NCI-H2227 (cell line): ENCODE measurements around the gene FHAD1.
"Not testable (repeated sequence)": the region's sequence is repeated elsewhere in the genome, so short reads cannot be mapped to it uniquely, and the experiment has no call there.

Experiments used
- DNase-seq: peaks from one replicate; lab custom pipeline; 2025; ENCODE audit not compliant: unreplicated experiment; lab: John Stamatoyannopoulos, UW

The FHAD1 gene

GRCh38 chr1:15303935-15304334, 56.9 kb downstream of the FHAD1 start:
- DNase-seq, result no peak

DNA sequence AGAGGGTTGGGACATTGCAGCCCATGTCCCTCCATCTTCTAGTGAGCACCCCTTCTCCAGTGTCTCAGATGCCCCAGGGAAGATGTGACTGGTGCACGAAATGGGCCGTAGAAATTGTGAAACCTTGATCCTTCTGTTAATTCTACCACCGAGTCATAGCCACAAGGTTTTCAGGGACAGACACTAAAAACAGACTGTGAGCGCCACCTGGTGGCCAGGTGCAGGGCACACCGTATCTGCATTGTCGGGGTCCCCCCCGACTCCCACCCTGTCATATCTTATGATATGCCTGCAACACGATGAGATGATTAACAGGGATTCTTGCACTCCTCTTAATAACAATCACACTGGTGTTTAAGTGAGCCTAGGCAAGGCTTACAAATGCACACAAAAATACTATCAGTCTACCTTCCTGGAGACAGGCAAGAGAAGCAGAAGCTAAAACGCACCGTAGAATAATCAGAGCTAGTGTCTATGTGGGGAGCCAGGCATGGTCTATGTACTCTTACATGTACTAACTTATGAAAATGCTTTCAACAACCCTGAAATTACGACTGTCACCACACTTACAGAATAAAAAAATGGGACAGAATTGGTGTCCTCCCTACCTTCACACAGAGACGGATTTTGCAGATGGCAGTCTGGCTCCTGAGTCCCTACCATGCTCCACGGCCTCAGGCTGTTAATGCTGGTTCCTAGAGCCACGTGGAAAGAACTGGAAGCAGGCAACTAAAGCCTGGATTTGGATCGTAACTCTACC, 57.9 kb downstream of the FHAD1 start:
- peak; percentile 72 for DNase-seq

- DNase-seq, result no peak
Observed at GRCh38 chr1:15305468-15305770, 58.4 kb downstream of the FHAD1 start.

DNA sequence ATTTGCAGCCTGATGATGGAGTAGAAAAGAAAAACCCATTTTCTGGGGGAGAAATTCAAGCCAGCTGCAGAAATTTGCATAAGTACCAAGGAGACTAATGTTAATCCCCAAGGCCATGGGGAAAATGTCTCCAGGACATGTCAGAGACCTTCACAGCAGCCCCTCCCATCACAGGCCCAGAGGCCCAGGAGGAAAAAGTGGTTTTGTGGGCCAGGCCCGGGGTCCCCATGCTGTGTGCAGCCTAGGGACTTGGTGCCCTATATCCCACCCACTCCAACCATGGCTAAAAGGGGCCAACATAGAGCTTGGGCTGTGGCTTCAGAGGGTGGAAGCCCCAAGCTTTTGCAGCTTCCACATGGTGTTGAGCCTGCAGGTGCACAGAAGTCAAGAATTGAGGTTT, 59.3 kb downstream of the FHAD1 start:
- not testable (repeated sequence) for DNase-seq

GRCh38 chr1:15308135-15308534, 61.1 kb downstream of the FHAD1 start:
- DNase-seq, result no peak

DNA sequence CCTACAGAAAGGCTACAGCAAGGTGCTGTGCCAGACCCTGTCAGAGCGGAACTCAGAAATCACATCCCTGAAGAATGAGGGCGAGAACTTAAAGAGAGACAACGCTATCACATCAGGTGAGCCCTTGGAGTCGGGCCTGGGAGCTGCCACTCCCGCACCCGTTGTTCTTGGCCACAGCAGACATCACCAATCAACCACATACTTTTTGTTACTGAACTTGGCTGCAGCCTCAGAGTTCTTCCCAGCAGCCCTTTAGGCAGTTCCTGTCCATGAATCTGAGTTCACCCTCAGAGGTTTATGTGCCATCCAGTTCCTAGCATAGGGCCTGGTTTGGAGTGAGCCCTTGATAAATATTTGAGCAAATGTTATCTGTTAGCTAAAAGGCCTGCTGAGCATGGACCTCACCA, 61.6 kb downstream of the FHAD1 start:
- no peak for DNase-seq

GRCh38 chr1:15309687-15310086, 62.7 kb downstream of the FHAD1 start:
- DNase-seq, result no peak

- no peak for DNase-seq
Observed at GRCh38 chr1:15310544-15310943, 63.5 kb downstream of the FHAD1 start.

GRCh38 chr1:15311122-15311822, 64.2 kb downstream of the FHAD1 start:
- no peak for DNase-seq

DNA sequence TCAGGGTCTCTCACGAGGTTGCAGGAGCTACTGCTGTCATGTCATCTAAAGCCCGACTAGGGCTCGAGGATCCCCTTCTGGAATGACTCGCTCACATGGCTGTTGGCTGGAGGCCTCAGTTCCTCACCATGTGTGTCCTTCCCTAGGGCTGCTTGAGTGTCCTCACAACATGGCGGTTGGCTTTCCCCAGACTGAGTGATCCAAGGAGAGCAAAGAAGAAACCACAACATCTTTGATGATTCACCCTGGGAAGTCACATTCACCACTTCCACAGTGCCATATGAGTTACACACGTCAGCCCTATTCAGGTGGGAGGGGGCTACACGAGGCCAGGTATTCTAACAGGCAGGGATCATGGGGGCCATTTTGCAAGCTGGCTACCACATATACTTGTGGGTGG, 64.9 kb downstream of the FHAD1 start:
- no peak for DNase-seq

- no peak for DNase-seq
Observed at GRCh38 chr1:15312626-15313411, 65.8 kb downstream of the FHAD1 start.

DNA sequence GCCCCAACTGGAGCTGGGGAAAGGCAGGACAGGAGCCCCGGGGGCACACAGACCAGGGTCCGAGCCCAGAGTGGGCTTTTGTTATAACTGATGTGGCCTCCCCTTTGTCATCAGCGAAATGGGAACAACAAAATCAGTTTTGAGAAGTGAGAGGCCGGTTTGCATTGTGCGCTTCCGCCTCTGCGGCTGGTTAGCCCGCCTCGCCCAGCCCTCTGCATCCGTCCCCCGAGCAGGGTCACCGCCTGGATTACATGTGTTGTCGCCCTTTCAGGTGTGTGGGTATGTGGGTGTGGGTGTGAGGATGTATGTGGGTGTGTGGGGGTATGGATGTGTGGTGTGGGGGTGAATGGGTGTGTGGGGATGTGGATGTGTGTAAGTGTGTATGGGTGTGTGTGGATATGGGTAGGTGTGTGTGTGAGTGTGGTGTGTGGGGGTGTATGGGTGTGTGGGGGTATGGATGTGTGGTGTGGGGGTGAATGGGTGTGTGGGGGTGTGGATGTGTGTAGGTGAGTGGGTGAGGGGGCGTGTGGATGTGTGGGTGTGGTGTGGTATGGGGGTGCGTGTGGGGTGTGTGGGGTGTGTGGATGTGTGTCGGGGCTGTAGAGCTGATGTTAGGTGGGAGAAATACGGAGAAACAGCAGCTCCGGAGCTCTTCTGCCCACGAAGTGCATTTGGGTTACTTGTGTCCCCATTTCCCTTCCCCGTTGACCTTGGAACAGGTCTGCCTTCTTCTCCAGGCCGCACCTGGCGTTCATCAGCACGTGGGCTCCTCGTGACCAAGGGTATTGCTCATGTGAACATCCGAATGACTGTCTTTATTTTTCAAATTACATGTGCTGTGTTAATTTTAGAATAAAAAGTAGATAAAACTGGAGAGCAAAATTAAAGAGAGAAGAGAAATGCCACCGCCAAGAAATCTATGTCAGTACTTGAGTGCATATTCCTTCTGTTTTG, 67.6 kb downstream of the FHAD1 start:
- no peak for DNase-seq

DNA sequence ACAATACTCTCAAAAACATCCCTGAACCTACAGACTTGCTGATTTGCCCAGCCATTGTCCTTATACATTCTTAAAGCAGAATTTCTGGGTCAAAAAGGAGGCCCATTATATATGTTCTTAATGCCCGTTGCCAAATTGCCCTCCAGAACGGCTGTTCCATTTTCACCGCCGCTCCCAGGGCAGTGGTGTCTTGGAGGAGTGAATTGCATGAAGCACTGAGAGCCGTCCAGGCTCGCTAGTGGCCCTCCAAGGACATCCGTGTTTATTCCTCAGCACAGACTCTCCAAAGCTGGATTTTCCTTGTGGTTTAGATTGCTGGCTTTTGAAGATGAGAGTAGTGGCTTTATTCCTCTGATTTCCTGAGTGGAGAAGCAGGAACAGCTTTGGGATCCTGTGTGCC, 68.8 kb downstream of the FHAD1 start:
- no peak for DNase-seq

DNA sequence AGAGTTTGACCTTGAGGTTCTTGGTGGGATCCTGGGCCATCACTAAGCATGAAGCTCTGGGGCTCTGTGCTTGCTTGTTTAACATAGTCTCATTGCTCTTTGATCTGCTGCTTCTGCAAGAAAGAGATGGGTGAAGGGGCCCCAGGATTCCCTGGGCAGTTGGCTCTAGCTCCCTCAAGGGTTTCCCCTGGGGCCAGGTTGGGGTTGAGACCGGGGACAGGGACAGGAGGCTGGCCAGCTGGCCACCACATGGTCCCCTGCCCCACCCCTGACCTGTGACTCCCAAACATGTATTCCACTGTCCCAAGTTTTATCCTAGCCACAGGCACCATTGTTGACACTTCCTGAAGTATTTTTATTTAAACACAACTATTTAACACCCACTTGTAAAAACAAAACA, 69.5 kb downstream of the FHAD1 start:
- no peak for DNase-seq

DNA sequence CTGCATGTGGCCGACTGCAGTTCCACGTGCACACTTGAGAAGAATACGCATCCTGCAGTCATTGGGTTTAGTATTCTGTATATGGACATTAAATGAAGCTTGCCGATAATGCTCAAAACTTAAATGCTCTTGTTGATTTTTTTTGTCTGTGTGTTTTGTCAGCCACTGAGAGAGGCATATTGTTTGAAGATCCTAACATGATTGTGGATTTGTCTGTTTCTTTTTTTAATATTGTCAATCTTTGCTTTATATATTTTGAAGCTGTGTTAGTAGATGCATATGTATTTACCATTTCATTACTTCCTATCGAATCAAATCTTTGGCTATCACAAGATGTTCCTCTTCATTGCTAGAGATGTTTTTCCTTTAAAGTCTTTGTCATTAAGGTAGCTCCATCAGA, 73.2 kb downstream of the FHAD1 start:
- no peak for DNase-seq

- no peak for DNase-seq
Observed at GRCh38 chr1:15321601-15322000, 74.6 kb downstream of the FHAD1 start.

DNA sequence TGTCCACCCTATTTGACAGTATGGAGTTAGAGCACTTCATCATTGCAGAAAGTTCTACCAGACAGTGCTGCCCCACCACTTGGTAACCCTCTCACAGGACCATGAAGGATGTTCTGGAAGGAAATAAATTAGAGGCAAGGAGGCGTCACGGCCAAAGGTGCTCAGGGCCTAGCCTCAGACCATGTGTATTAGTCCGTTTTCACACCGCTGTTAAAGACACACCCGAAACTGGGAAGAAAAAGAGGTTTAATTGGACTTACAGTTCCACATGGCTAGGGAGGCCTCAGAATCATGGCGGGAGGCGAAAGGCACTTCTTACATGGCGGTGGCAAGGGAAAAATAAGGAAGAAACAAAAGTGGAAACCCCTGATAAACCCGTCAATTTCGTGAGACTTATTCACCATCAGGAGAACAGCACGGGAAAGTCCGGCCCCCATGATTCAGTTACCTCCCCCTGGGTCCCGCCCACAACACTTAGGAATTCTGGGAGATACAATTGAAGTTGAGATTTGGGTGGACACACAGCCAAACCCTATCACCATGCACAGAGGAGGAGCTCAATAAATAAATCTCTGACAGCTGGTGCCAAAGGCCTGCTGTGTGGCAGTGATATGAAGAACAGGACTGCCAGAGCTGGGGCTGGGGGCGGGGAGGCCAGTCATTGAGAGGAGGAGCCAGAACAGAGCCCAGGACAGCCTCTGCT, 75.8 kb downstream of the FHAD1 start:
- peak; percentile 39 for DNase-seq

DNA sequence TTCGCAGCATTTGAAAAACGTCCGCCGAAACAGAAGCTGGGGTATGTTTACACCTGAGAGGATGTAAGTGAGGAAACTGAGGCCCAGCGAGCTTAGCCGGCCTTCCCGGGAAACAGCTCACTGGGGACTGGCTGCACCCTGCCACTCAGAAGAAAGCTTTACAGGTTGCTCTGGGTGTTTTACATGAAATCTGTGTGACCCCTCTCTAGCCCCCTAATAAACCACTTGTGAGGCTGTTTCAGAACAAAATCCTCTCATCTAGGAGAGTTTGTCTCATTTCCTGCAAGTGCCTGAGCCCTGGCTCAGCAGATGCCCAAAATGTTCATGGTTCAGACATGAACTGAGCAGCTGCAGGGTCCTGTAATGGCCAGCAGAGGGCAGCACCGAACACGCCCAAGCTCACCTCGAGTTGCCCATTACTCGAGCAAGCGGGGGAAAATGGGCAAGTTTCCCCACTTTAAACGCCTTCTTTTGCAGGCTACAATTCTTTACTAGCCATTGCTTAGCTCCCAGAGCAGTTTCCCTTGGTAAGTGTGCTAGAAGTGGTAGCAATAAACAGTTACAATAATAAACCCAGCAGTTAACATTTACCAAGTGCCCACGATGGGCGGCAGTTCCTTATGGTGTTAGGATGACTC, 76.4 kb downstream of the FHAD1 start:
- peak; percentile 85 for DNase-seq

DNA sequence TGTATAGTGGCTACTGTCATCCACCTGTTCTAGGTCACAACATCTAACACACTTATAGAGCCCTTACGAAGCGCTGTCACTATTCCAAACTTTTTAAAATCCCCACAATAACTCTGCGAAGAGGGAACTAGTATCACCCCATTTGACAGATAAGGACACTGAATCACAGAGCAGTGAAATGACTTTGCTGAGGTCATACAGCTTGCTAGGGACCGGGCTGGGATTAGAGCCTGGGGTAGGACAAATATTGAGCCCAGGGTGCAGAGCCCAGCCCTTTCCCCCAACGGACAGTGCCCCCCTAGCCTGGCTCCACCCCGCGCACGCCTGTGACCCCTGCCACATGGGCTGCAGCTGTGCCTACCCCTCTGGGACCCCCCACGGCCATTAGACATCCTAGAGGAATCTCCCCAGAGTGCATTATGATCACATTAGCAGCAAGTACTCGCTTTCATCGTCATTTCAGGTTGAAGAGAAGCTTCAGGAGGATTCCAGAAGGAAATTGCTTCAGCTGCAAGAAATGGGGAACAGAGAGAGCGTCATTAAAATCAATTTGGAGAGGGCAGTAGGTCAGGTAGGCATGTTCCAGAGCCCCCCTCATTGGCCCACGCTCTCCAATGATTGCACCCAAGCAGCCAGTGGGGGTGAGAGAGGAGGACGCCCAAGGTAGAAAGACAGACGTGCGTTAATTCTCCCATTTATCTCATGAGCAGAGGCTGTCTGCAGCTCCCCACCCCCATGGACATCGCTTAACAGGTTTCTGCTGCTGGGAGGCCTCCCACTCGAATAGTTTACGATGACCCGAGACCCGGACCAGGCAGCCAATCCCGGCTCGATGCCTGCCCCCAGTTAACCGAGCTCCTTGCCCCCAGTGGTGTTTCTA, 77.2 kb downstream of the FHAD1 start:
- DNase-seq, result peak; percentile 61
